ELF-1 (cell line): Measurements from ENCODE around the gene SIN3A.
A peak's percentile ranks its signal among the peaks of the same experiment; 100 is the strongest.
"Not testable (repeated sequence)": the region's sequence is repeated elsewhere in the genome, so short reads cannot be mapped to it uniquely, and the experiment has no call there.

Source experiments
- DNase-seq: peaks from one replicate; pipeline ENCODE4 v3.0.0-alpha.2; 2016; ENCODE audit warnings: low read depth, low spot score

The SIN3A gene

GRCh38 chr15:75450307-75451201 is 936 bp downstream of the SIN3A start:
- peak; percentile 95 for DNase-seq

GRCh38 chr15:75449585-75450306 is 1.7 kb downstream of the SIN3A start:
- DNase-seq, result no peak

- not testable (repeated sequence) for DNase-seq
Observed at GRCh38 chr15:75448171-75448570, 3.3 kb downstream of the SIN3A start.

- no peak for DNase-seq
Observed at GRCh38 chr15:75446151-75446550, 5.3 kb downstream of the SIN3A start.

GRCh38 chr15:75445324-75445723 is 6.2 kb downstream of the SIN3A start:
- not testable (repeated sequence) for DNase-seq

GRCh38 chr15:75443972-75444453 is 7.5 kb downstream of the SIN3A start:
- not testable (repeated sequence) for DNase-seq

GRCh38 chr15:75437721-75438120 is 13.8 kb downstream of the SIN3A start:
- DNase-seq, result no peak

GRCh38 chr15:75436881-75437280 is 14.6 kb downstream of the SIN3A start:
- DNase-seq, result no peak

- DNase-seq, result no peak
Observed at GRCh38 chr15:75431682-75432081, 19.8 kb downstream of the SIN3A start.

GRCh38 chr15:75431270-75431669 is 20.2 kb downstream of the SIN3A start:
- no peak for DNase-seq

- DNase-seq, result no peak
Observed at GRCh38 chr15:75430259-75430658, 21.2 kb downstream of the SIN3A start.

- DNase-seq, result no peak
Observed at GRCh38 chr15:75428152-75428551, 23.3 kb downstream of the SIN3A start.

- no peak for DNase-seq
Observed at GRCh38 chr15:75425966-75426500, 25.5 kb downstream of the SIN3A start.

- no peak for DNase-seq
Observed at GRCh38 chr15:75422554-75422953, 28.9 kb downstream of the SIN3A start.

GRCh38 chr15:75420698-75421097 is 30.8 kb downstream of the SIN3A start:
- DNase-seq, result no peak

- DNase-seq, result no peak
Observed at GRCh38 chr15:75416584-75416983, 34.9 kb downstream of the SIN3A start.

- DNase-seq, result no peak
Observed at GRCh38 chr15:75410196-75410595, 41.3 kb downstream of the SIN3A start.

- DNase-seq, result no peak
Observed at GRCh38 chr15:75407083-75407482, 44.4 kb downstream of the SIN3A start.

- DNase-seq, result no peak
Observed at GRCh38 chr15:75403892-75404291, 47.6 kb downstream of the SIN3A start.

GRCh38 chr15:75397494-75397893 is 54.0 kb downstream of the SIN3A start:
- DNase-seq, result no peak

- no peak for DNase-seq
Observed at GRCh38 chr15:75389791-75390382, 61.6 kb downstream of the SIN3A start.

GRCh38 chr15:75383986-75384385 is 67.5 kb downstream of the SIN3A start:
- not testable (repeated sequence) for DNase-seq
